A673 (cell line): Measurements from ENCODE around the gene LEF1. TPM values are rescaled to one million over a fixed set of nuclear protein-coding genes. Genes with fewer than 3 reads are reported as not detected.

ENCODE experiments used
- BruUV-seq: library from RNA; stranded (reverse); fragments of 400-500 nt; replicated peaks from 2 replicates; lab custom pipeline; 2021; lab: Mats Ljungman, UMichigan
- CTCF ChIA-PET: fragments of 300-600 bp; sonication (Branson Sonifier 250); formaldehyde crosslinking; loops from one replicate; lab custom pipeline; 2022; ENCODE audit warnings: antibody characterized with exemption; lab: Charles Lee
- POLR2A ChIA-PET: fragments of 300-600 bp; sonication (Branson Sonifier 250); formaldehyde crosslinking; loops from one replicate; lab custom pipeline; 2022; ENCODE audit warnings: antibody characterized with exemption; ENCODE audit not compliant: low non-redundant PET; lab: Charles Lee
- DNase-seq: peaks from one replicate; pipeline ENCODE4 v3.0.0-alpha.2; 2015; ENCODE audit warnings: low spot score
- H3K27ac ChIP-seq: fragments of 200-600 bp; sonication (generic); 2 replicates; pipeline ENCODE4 v1.5.1; 2016; ENCODE audit warnings: mixed run types, low read depth, mild to moderate bottlenecking, mixed read lengths, antibody characterized with exemption, low read length; ENCODE audit not compliant: poor library complexity, severe bottlenecking
- H3K27me3 ChIP-seq: fragments of 200-600 bp; sonication (generic); replicated peaks from 2 replicates; pipeline ENCODE4 v1.6.1; 2017; ENCODE audit warnings: mixed run types, low read depth, mild to moderate bottlenecking, mixed read lengths, antibody characterized with exemption, low read length; ENCODE audit not compliant: insufficient read depth, poor library complexity
- H3K36me3 ChIP-seq: fragments of 200-600 bp; sonication (generic); 2 replicates; pipeline ENCODE4 v1.6.1; 2016; ENCODE audit warnings: mixed run types, mild to moderate bottlenecking, mixed read lengths, antibody characterized with exemption, low read length; ENCODE audit not compliant: insufficient read depth, poor library complexity, severe bottlenecking
- H3K4me1 ChIP-seq: fragments of 200-600 bp; sonication (generic); 2 replicates; pipeline ENCODE4 v1.6.1; 2017; ENCODE audit warnings: mixed run types, mild to moderate bottlenecking, mixed read lengths, antibody characterized with exemption, low read length; ENCODE audit not compliant: insufficient read depth, poor library complexity, severe bottlenecking
- H3K4me3 ChIP-seq: fragments of 200-600 bp; sonication (generic); 2 replicates; pipeline ENCODE4 v1.5.1; 2016; ENCODE audit warnings: low read depth, mixed run types, mild to moderate bottlenecking, mixed read lengths, low read length; ENCODE audit not compliant: poor library complexity, severe bottlenecking
- H3K9me3 ChIP-seq: fragments of 200-600 bp; sonication (generic); 2 replicates; pipeline ENCODE4 v1.6.1; 2016; ENCODE audit warnings: mixed run types, low read depth, mild to moderate bottlenecking, mixed read lengths, antibody characterized with exemption, low read length; ENCODE audit not compliant: poor library complexity, severe bottlenecking
- EZH2 ChIP-seq: fragments of 200-600 bp; sonication (generic); IDR thresholded peaks from 2 replicates; pipeline ENCODE4 v1.6.1; 2017; ENCODE audit warnings: borderline replicate concordance, low read depth, mild to moderate bottlenecking, mixed read lengths, antibody characterized with exemption, low read length; ENCODE audit not compliant: poor library complexity, severe bottlenecking
- intact Hi-C: fragments of 100-400 bp; cut with micrococcal nuclease; formaldehyde crosslinking; loops from one replicate; pipeline ENCODE4 v1.10.0; 2022; ENCODE audit not compliant: unreplicated experiment
- total RNA-seq: library from RNA; stranded (reverse); gene quantifications from 2 replicates; pipeline ENCODE4 v1.2.3, GENCODE V29; 2021
- TF ChIP-seq, protein P1 (sequence below): fragments of 300-800, 200-600 bp; sonication (generic); conservative IDR thresholded peaks from 2 replicates; pipeline ENCODE4 v1.5.1; 2017; ENCODE audit warnings: low read depth, mild to moderate bottlenecking, antibody characterized with exemption, low read length, moderate library complexity, mixed read lengths

The LEF1 gene
- total RNA-seq, 1 experiment from 2014 or later: 2.5 TPM

DNA sequence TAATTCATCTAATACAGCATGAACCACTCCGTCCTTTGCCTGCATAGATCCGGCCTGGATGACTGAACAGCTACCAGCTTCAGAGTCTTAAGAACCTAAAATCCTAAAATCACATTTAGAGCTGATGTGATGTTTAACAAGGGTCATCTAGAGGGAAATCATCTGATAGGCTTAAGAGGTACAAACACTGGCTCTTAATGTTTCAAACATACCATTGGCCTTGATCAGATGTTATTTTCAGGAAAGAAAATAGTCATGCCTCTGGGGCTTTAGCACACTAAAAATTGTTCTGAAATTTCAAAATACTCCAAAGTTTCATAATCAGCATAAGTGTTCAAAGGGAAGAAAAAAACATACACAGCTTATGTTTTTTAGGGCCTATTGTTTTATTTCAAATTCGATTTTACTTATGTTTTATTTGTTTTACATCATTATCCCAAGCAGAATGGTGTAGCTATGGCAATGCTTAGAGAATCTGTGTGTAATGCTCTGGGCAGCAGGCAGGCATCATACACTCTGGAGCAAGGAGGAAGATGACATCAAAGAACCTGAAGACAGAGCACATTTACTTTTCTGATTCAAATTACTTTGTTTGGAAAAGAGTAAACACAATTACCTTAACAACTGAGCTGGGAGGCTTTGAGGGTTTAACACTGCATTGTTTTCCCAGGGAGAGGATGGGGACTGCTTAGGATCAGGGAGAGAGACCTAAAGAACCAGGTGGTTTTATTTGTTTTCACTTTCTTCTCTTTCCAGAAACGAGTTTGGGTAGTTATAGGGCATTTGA is 25.3 kb upstream of the LEF1 start:
- no peaks in the 10 kb centered on the region for H3K27me3 ChIP-seq
- POLR2A ChIA-PET: no interaction called here
- H3K4me3 ChIP-seq: no peak overlapping the region

GRCh38 chr4:108192935-108193334 is 24.2 kb upstream of the LEF1 start:
- no peaks in the 10 kb centered on the region for H3K36me3 ChIP-seq
- H3K9me3 ChIP-seq: no peaks in the 10 kb centered on the region
- ChIA-PET CTCF (no interaction called here), POLR2A (no interaction called here)
- no peaks in the 10 kb centered on the region for H3K4me1 ChIP-seq
- H3K27me3 ChIP-seq: no peaks in the 10 kb centered on the region
- intact Hi-C loops: no loop called here
- no peak overlapping the region for H3K4me3 ChIP-seq
- BruUV-seq: no TSS peak
- no peak overlapping the region for H3K27ac ChIP-seq
- TF ChIP-seq, protein P1, sequence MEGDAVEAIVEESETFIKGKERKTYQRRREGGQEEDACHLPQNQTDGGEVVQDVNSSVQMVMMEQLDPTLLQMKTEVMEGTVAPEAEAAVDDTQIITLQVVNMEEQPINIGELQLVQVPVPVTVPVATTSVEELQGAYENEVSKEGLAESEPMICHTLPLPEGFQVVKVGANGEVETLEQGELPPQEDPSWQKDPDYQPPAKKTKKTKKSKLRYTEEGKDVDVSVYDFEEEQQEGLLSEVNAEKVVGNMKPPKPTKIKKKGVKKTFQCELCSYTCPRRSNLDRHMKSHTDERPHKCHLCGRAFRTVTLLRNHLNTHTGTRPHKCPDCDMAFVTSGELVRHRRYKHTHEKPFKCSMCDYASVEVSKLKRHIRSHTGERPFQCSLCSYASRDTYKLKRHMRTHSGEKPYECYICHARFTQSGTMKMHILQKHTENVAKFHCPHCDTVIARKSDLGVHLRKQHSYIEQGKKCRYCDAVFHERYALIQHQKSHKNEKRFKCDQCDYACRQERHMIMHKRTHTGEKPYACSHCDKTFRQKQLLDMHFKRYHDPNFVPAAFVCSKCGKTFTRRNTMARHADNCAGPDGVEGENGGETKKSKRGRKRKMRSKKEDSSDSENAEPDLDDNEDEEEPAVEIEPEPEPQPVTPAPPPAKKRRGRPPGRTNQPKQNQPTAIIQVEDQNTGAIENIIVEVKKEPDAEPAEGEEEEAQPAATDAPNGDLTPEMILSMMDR: no peak
- TF ChIP-seq EZH2: no peak
- DNase-seq: no peak

More for the DNA sequence above, 25.3 kb upstream of the LEF1 start:
- intact Hi-C loops: no loop called here
- DNase-seq: no peak
- H3K4me1 ChIP-seq: no peaks in the 10 kb centered on the region
- H3K36me3 ChIP-seq: no peaks in the 10 kb centered on the region
- TF ChIP-seq, protein P1: no peak
- no peak for TF ChIP-seq EZH2
- CTCF ChIA-PET: no interaction called here
- no TSS peak for BruUV-seq
- no peaks in the 10 kb centered on the region for H3K9me3 ChIP-seq
- H3K27ac ChIP-seq: no peak overlapping the region

- no peaks in the 10 kb centered on the region for H3K9me3 ChIP-seq
- CTCF ChIA-PET: no interaction called here
- POLR2A ChIA-PET: no interaction called here
These were observed 23.3 kb upstream of the LEF1 start for GRCh38 chr4:108192056-108192455.

More at GRCh38 chr4:108192056-108192455, 23.3 kb upstream of the LEF1 start:
- peak; percentile 31 for DNase-seq
- TF ChIP-seq, protein P1: no peak
- no peak for TF ChIP-seq EZH2
- no peak overlapping the region for H3K4me3 ChIP-seq
- no TSS peak for BruUV-seq
- H3K4me1 ChIP-seq: no peaks in the 10 kb centered on the region
- no peaks in the 10 kb centered on the region for H3K36me3 ChIP-seq
- no peak overlapping the region for H3K27ac ChIP-seq
- intact Hi-C loops: no loop called here
- no peaks in the 10 kb centered on the region for H3K27me3 ChIP-seq
